Stimulated activated CD8-positive, alpha-beta memory T cell treated with anti-CD3 and anti-CD28 coated beads, Interleukin-7, amount 100 ng/mL, for 4 hours (primary cell): Measurements from ENCODE around the gene ST6GALNAC4.

Experiments used
- DNase-seq, 2 donors: peaks; one replicate each; pipeline ENCODE4 v3.0.0-alpha.2; 2020; ENCODE audit warnings: low read depth in 2 of 2

The ST6GALNAC4 gene

GRCh38 chr9:127929625-127929979 lies 12.8 kb upstream of the ST6GALNAC4 start:
- no peak for DNase-seq

DNA sequence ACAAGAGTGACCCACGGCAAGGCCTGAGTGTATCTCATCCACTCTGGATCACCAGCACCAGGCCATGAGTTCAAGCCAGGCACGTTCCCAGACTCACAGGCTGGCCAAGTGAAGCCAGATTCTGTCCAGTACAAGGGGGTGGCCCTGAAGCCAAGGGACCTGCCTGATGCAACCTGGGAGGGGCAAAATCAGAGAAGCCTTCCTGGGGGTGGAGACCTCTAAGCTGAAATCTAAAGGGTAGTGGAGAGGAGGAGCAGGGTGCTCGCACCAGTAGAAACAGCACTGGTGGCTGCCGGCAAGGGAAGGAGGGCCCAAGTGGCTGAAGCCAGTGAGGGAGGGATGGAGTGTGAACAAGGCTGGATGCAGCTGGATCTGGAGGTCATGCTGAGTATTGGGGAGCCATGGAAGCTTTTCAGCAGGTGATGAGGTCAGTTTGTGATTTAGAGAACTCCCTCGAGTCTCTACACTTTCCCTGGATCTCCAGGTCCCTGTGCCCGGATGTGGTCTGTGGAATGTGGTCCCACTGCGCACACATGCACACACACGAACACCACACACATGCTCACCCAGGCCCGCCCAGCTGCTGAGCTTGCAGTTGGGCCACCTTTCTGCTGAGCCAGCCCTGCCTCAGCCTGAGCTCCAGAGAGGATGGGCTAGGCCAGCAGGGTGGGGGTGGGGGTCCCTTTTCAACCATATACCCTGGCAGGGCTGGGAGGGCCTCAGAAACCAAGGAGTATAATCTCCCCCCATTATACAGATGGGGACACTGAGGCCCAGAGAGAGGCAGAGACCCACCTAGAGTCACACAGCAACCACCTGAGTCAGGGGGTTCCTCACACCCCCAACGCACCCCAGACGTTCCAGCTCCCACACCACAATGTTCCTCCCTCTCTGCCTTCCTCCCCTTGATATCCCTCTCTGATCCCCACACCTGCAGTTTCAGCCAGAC lies 12.1 kb upstream of the ST6GALNAC4 start:
- no peak for DNase-seq

DNA sequence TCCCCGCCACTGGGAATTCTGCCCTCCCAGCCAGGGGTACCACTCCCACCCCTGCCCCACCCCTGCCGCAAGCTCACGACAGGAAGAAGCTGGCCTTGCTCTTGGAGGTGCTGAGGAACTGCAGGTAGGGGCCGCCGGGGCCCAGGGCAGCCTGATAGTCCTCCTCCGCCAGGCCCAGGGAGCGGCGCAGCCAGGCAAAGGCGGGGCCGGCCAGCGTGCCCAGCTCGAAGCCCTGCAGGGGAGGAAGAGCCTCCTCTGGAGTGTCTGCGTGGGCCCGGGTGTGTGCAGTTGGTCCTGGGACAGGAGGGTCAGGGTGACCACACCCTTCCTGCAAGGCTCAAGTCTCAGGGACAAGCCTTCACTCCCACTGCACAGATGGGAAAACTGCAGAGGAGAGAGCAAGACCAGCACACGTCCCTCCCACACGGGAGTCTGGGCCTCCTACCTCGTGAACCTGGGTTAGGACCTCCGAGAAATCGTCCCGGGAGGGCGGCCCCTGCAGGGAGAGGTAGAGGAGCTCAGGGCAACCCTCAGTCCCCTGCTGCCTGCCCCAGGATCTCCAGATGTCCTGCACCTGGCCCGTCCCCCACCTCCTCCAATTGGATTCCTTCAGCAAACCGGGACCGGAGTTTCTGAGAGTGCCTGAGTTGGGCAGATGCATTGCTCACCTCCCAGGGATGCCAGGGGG lies 11.3 kb upstream of the ST6GALNAC4 start:
- no peak for DNase-seq

- DNase-seq: peak; percentile 60 to 68
These were observed 10.6 kb upstream of the ST6GALNAC4 start for GRCh38 chr9:127927201-127927987.

GRCh38 chr9:127926906-127927200 lies 10.0 kb upstream of the ST6GALNAC4 start:
- no peak for DNase-seq

DNA sequence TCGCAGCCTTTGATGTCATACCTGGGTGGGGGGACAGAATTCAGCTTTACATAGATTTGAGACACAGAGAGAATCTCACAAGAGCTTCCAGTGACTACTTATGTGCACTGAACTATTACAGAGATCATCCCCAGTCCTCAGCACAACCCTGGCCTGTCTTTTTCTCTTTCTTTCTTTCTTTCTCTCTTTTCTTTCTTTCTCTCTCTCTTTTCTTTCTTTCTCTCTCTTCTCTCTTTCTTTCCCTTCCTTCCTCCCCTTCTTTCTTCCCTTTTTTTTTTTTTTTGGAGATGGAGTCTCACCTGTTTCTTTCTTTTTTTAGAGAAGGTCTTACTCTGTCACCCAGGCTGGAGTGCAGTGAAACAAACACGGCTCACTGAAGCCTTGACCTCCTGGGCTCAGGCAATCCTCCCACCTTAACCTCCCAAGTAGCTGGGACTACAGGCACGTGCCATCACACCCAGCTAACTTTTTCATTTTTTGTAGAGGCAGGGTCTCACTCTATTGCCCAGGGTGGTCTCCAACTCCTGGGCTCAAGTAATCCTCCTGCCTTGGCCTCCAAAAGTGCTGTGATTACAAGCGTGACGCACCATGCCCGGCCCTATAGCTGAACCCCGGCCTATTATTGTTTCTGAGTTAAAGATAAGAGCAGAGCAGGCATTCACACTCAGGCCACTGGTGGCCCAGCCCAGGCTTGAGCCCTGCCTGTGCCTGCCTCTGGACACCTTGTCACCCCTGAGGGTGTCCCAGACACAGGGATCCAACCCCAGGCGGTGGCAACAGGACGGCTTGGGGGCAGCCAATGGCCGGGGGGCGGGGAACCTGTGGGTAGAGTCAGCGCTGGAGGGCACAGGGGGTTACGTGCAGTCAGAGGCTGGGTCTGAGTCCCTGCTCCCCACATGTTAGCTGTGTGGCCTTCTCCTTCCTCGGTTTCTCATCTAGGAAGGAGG lies 9.4 kb upstream of the ST6GALNAC4 start:
- DNase-seq: no peak

GRCh38 chr9:127924736-127925444 lies 8.0 kb upstream of the ST6GALNAC4 start:
- DNase-seq: no peak

GRCh38 chr9:127923771-127924170 lies 6.9 kb upstream of the ST6GALNAC4 start:
- no peak for DNase-seq

GRCh38 chr9:127923046-127923445 lies 6.2 kb upstream of the ST6GALNAC4 start:
- DNase-seq: no peak

- peak; percentile 60 to 61 for DNase-seq
These were observed 4.8 kb upstream of the ST6GALNAC4 start for GRCh38 chr9:127921557-127922120.

DNA sequence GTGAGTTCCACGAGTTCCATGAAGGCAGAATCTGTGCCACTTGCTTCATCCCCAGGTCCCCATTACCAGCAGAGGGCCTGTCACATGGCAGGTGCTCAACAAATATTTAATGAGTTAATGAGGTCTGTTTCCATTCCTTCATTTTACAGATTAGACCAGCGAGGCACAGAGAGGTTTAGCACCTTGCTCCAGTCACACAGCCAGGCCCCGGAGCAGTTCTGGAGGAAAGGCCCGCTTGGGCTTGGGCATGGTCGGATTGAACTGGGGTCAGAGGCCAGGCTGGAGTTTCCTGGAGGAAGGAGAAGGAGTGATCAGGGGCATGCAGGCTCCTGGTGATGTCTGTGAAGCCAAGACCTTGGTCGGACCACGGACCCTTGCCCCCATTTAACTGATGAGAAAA lies 4.0 kb upstream of the ST6GALNAC4 start:
- no peak for DNase-seq

DNA sequence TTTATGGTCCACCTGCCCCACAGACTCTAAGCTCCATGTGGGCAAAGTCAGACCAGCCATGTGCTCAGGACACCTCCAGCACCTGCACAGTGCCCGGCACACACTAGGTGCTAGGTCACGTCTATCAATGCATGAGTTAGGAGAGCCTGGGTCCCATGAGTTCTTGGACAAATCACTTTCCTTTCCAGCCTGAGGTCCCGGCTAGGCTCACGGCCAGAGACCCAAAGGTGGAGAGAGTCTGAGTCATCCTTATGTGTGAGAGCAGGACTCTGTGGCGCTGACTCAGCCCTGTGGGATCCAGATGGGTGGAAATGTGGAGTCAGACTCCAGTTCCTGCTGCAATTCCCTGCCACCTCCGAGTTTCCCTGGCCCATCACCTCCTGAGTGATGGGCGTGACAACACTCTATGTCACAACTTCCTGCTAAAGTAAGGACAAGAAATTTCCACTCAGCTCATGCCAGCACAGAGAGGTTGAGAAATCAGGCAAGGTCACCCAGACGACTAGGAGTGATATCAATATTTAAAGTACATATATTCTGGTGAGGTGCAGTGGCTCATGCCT lies 2.5 kb upstream of the ST6GALNAC4 start:
- no peak for DNase-seq

GRCh38 chr9:127918183-127919107 lies 1.6 kb upstream of the ST6GALNAC4 start:
- no peak for DNase-seq

DNA sequence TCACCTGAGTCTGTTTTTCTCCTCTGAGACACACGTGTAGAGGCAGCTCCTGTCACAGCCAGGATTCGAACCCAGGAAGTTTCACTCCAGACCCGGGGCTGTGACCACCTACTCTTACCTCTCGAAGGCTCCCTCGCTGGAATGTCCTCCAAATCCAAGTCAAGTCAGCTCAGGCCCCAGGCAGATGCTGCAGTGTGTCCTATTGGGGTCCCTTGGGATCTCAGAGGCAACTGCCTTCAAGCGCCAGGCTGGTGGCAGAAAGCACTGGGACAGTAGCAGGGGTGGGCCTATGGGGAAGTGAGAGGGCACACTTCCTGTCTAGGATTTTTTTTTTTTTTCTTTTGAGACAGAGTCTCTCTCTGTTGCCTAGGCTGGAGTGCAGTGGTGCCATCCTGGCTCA lies 762 bp upstream of the ST6GALNAC4 start:
- no peak for DNase-seq

DNA sequence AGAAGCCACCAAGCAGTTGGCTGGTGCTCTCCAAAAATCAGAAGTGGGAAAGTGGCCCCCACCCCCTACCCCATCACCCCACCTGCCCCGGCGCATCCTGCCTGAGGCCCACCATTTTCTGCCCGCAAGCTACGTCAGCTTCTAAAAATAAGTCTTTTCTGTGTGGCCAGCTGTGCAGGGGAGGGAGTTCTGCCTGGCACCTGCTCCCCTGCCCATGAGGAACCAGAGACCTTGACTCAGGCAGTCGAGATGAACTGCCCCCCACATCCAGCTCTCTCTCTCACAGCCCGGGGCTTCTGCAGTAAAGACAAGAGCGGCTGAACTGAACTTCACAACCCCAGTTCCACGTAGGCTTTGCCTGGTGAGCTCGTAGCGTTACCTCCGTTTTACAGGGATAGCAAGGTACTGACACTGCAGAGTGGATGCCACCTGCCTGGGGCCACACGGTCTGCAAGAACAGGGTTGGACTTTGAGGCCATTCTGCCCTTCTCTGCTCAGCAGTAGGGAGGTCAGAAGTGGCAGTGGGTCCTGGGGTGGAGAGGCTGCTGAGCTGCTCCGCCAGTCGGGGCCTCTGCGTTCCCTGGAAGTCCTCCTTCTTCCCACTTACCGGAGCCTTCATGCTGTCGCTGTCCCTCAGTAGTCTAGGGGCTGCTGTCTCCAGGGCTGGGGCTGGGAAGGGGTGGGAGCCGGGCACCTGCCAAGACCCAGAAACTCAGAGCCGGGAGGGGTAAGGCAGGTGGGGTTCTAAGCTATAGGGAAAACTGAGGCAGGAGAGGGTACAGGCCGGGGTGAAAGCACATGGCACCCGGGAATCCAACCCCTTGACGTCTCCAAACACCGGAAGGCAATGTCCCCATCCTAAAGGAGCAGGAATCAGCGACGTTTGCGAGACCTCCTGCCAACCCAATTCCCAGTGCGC lies 781 bp downstream of the ST6GALNAC4 start:
- no peak for DNase-seq

GRCh38 chr9:127915325-127915752 lies 1.5 kb downstream of the ST6GALNAC4 start:
- DNase-seq: no peak

GRCh38 chr9:127913682-127914081 lies 3.2 kb downstream of the ST6GALNAC4 start:
- no peak for DNase-seq

- no peak for DNase-seq
These were observed 4.0 kb downstream of the ST6GALNAC4 start for GRCh38 chr9:127912882-127913281.
